RPMI7951 (cell line): ENCODE data around the gene DHH. TPM values are rescaled to one million over a fixed set of nuclear protein-coding genes. Genes with fewer than 3 reads are reported as not detected.

Experiments used
- total RNA-seq: library from RNA; depleted of rRNA; stranded (reverse); fragments of >200 nt; shearing (Covaris generic); gene quantifications from 2 replicates; pipeline ENCODE4 v1.2.3, GENCODE V29; 2014; rRNA removed

Gene DHH
- total RNA-seq, 1 experiment from 2014 or later, result not detected

Other genes with a start within 250 kb of the DHH start
- 55.7 and 59.1 TPM in 2 replicates for gene DDX23, start 242.6 kb downstream of the DHH start, total RNA-seq
- gene RND1, start 228.9 kb downstream of the DHH start, total RNA-seq, result 0.29 TPM in 1 of 2 replicates, not detected in the other
- 27.6 and 31.7 TPM in 2 replicates for gene FKBP11, start 169.3 kb downstream of the DHH start, total RNA-seq
- 47.8 and 57.1 TPM in 2 replicates for gene ARF3, start 137.3 kb downstream of the DHH start, total RNA-seq
- 0.29 TPM in 1 of 2 replicates, not detected in the other for gene WNT10B, start 123.1 kb downstream of the DHH start, total RNA-seq
- gene WNT1, start 116.5 kb downstream of the DHH start, total RNA-seq, result not detected in 2 replicates
- not detected in 2 replicates for gene DDN, start 95.4 kb downstream of the DHH start, total RNA-seq
- 81.3 and 89.6 TPM in 2 replicates for gene PRKAG1, start 76.0 kb downstream of the DHH start, total RNA-seq
- gene KMT2D, start 34.0 kb downstream of the DHH start, total RNA-seq, result 6.8 and 7.9 TPM in 2 replicates
- gene RHEBL1, start 24.8 kb downstream of the DHH start, total RNA-seq, result 6.7 and 13.2 TPM in 2 replicates
- gene LMBR1L, start 16.0 kb upstream of the DHH start, total RNA-seq, result 11.7 and 24.5 TPM in 2 replicates
- gene TUBA1B, start 36.6 kb upstream of the DHH start, total RNA-seq, result 2,897 and 4,302 TPM in 2 replicates
- 649 and 744 TPM in 2 replicates for gene TUBA1A, start 94.3 kb upstream of the DHH start, total RNA-seq
- gene TUBA1C, start 170.3 kb upstream of the DHH start, total RNA-seq, result 1,253 and 1,613 TPM in 2 replicates
- gene PRPH, start 200.3 kb upstream of the DHH start, total RNA-seq, result 0.12 TPM in 1 of 2 replicates, not detected in the other
- 49.3 and 59.5 TPM in 2 replicates for gene TROAP, start 228.5 kb upstream of the DHH start, total RNA-seq
- gene C1QL4, start 242.4 kb upstream of the DHH start, total RNA-seq, result 1.7 and 3.3 TPM in 2 replicates